ENCODE data around the gene TOMM34. TPM values are rescaled to one million over a fixed set of nuclear protein-coding genes. Genes with fewer than 3 reads are reported as not detected.

TOMM34 gene
- total and polyA plus RNA-seq, 2 of the 13 experiments (the other 11 are each of a cell fraction or from before 2014, with no cell fraction given): 36.2 to 52.0 TPM

- Histone ChIP-seq H3K4me3 (replicated peaks in 1 of 3; ENCODE audit: insufficient read depth in 1 of 3, low read depth in 2 of 3, low read length in 3 of 3) (no peak overlapping the region), H3K9ac (ENCODE audit: insufficient read depth, low read depth, low read length) (no peak overlapping the region), H3K36me3 (replicated peaks in 1 of 2; ENCODE audit: control insufficient read depth in 1 of 2, insufficient read depth in 2 of 2, low read length in 2 of 2) (peaks cover 10 to 36% of the 10 kb centered on the region in 2 experiments), H4K20me1 (ENCODE audit: insufficient read depth, low read length) (no peaks in the 10 kb centered on the region), H3K79me2 (ENCODE audit: insufficient read depth, low read length) (peaks cover 5% of the 10 kb centered on the region), H2AFZ (ENCODE audit: low read length) (no peak overlapping the region), H3K4me2 (ENCODE audit: low read depth, low read length) (no peak overlapping the region), H3K27ac (ENCODE audit: extremely low read length, insufficient read depth, low read length) (no peak overlapping the region), H3K4me1 (ENCODE audit: insufficient read depth, low read length) (no peaks in the 10 kb centered on the region), H3K9me3 (ENCODE audit: low read length) (no peaks in the 10 kb centered on the region), H3K27me3 (ENCODE audit: control insufficient read depth in 1 of 2, insufficient read depth in 2 of 2, low read length in 2 of 2) (no peaks in the 10 kb centered on the region)
- no TSS peak for BruUV-seq (replicated peaks)
- no peak for ATAC-seq
- intact Hi-C loops (cut with micrococcal nuclease; ENCODE audit: unreplicated experiment) (no loop called here), in situ Hi-C loops (cut with HindIII; ENCODE audit: extremely low pct_ligation_motif_present, low pct_unique_long_range_greater_than_20kb) (no loop called here)
- ChIA-PET POLR2A (no interaction called here), CTCF (ENCODE audit: low intra/inter-chr PET ratio, low total read pairs) (no interaction called here)
- TF ChIP-seq ESRRA (CRISPR knock-in tag; IDR thresholded peaks at IDR 0.05; ENCODE audit: low read depth): no peak
- TF ChIP-seq ZNF503 (CRISPR knock-in tag; IDR thresholded peaks at IDR 0.05): no peak
- no peak for FAIRE-seq
- no peak for DNase-seq (ENCODE audit: low spot score)
Observed at GRCh38 chr20:44990957-44991356, 30.8 kb upstream of the TOMM34 start.

GRCh38 chr20:44990425-44990824, 30.2 kb upstream of the TOMM34 start:
- peaks cover 7 to 31% of the 10 kb centered on the region in 2 experiments for H3K36me3 ChIP-seq (replicated peaks in 1 of 2; ENCODE audit: control insufficient read depth in 1 of 2, insufficient read depth in 2 of 2, low read length in 2 of 2)
- in situ Hi-C loops (cut with HindIII; ENCODE audit: extremely low pct_ligation_motif_present, low pct_unique_long_range_greater_than_20kb): no loop called here
- POLR2A ChIA-PET: interaction anchor here (2.0 kb wide), 1 partner anchor 30 kb away, joined by 7 read pairs; the partner anchor contains the start of gene TOMM34
- no peak for TF ChIP-seq FOXP4 (CRISPR knock-in tag; IDR thresholded peaks at IDR 0.05)
- TF ChIP-seq FOXC1 (CRISPR knock-in tag; IDR thresholded peaks at IDR 0.05; ENCODE audit: borderline replicate concordance): no peak
- no peak for TF ChIP-seq SOX5 (CRISPR knock-in tag; IDR thresholded peaks at IDR 0.05; ENCODE audit: borderline replicate concordance)
- TF ChIP-seq ZNF614 (CRISPR knock-in tag; IDR thresholded peaks at IDR 0.05; ENCODE audit: borderline replicate concordance): no peak

More at GRCh38 chr20:44990425-44990824, 30.2 kb upstream of the TOMM34 start:
- no peaks in the 10 kb centered on the region for H4K20me1 ChIP-seq (ENCODE audit: insufficient read depth, low read length)
- WGBS (ENCODE audit: low lambda C conversion rate): 97% methylated on average over 3 of the region's 3 CpGs
- H3K9me3 ChIP-seq (ENCODE audit: low read length): no peaks in the 10 kb centered on the region
- H3K9ac ChIP-seq (ENCODE audit: insufficient read depth, low read depth, low read length): no peak overlapping the region
- CTCF ChIA-PET (ENCODE audit: low intra/inter-chr PET ratio, low total read pairs): no interaction called here
- ATAC-seq: no peak
- H3K4me1 ChIP-seq (ENCODE audit: insufficient read depth, low read length): no peaks in the 10 kb centered on the region
- H3K4me2 ChIP-seq (ENCODE audit: low read depth, low read length): no peak overlapping the region
- H3K27me3 ChIP-seq (ENCODE audit: control insufficient read depth in 1 of 2, insufficient read depth in 2 of 2, low read length in 2 of 2): no peaks in the 10 kb centered on the region
- no peak for FAIRE-seq
- no TSS peak for BruUV-seq (replicated peaks)
- H3K4me3 ChIP-seq (replicated peaks in 1 of 3; ENCODE audit: insufficient read depth in 1 of 3, low read depth in 2 of 3, low read length in 3 of 3): no peak overlapping the region
- H3K27ac ChIP-seq (ENCODE audit: extremely low read length, insufficient read depth, low read length): no peak overlapping the region
- H2AFZ ChIP-seq (ENCODE audit: low read length): no peak overlapping the region
- peaks cover 5% of the 10 kb centered on the region for H3K79me2 ChIP-seq (ENCODE audit: insufficient read depth, low read length)
- intact Hi-C loops (cut with micrococcal nuclease; ENCODE audit: unreplicated experiment): no loop called here
- no peak for DNase-seq (ENCODE audit: low spot score)
